Skeletal muscle satellite cell (primary cell): ENCODE data around the gene RERE.

Experiments
- H3K27me3 ChIP-seq: 2 replicates; pipeline ENCODE4 v1.7.0; 2013; ENCODE audit warnings: low read length; ENCODE audit not compliant: control insufficient read depth, insufficient read depth
- H3K36me3 ChIP-seq: 2 replicates; pipeline ENCODE4 v1.7.0; 2013; ENCODE audit warnings: mild to moderate bottlenecking, control low read depth, low read length; ENCODE audit not compliant: insufficient read depth
- H3K4me1 ChIP-seq: 2 replicates; pipeline ENCODE4 v1.7.0; 2013; ENCODE audit warnings: low read length; ENCODE audit not compliant: control insufficient read depth, insufficient read depth
- H3K4me2 ChIP-seq: 2 replicates; pipeline ENCODE4 v1.7.0; 2013; ENCODE audit warnings: mild to moderate bottlenecking, low read length
- H3K4me3 ChIP-seq: 2 replicates; pipeline ENCODE4 v1.7.0; 2013; ENCODE audit warnings: low read length
- H3K9ac ChIP-seq: 2 replicates; pipeline ENCODE4 v1.7.0; 2013; ENCODE audit warnings: mild to moderate bottlenecking, low read depth, low read length, moderate library complexity
- H3K9me3 ChIP-seq: replicated peaks from 2 replicates; pipeline ENCODE4 v1.7.0; 2013; ENCODE audit warnings: mild to moderate bottlenecking, control low read depth, low read length

RERE gene

DNA sequence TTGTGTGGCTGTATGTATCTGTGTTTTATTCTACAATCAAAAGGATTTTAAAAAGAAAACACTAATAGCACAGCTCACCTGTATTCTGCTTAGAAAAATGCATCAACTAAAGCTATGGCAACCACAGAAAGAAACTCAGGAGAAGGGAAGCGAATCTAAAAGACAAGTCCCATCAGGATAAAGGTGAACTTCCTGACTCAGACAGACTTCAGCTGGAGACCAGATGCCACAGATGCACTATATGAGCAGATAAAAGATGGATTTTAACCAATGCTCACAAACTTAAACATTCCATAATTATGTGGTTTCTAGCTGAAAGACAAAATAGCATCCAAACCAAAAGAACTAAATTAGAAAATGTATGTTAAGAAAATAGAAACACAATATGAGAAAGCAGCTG, 231.0 kb downstream of the RERE start:
- H3K27me3 ChIP-seq, result no peaks in the 10 kb centered on the region
- peaks cover 3% of the 10 kb centered on the region for H3K4me1 ChIP-seq
- no peak overlapping the region for H3K4me2 ChIP-seq
- H3K9ac ChIP-seq, result no peak overlapping the region
- no peak overlapping the region for H3K4me3 ChIP-seq
- no peaks in the 10 kb centered on the region for H3K36me3 ChIP-seq
- H3K9me3 ChIP-seq, result no peaks in the 10 kb centered on the region

DNA sequence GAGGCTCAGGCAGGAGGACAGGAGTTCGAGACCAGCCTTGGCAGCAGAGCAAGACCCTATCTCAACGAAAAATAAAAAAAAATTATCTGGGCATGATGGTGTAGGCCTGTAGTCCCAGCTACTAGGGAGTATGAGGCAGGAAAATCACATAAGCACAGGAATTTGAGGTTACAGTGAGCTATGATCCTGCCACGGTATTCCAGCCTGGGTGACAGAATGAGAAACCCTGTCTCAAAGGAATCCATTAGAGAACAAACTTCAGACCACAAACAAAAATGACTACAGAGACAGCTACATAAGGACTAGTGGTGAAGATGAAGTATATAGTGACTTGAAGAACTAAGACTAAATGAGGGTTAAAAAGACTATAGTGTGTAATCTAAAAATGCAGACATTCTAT, 233.1 kb downstream of the RERE start:
- H3K4me2 ChIP-seq, result no peak overlapping the region

GRCh38 chr1:8583031-8583430, 234.4 kb downstream of the RERE start:
- no peaks in the 10 kb centered on the region for H3K36me3 ChIP-seq

More for the DNA sequence above, 233.1 kb downstream of the RERE start:
- Histone ChIP-seq H3K9ac (no peak overlapping the region), H3K36me3 (no peaks in the 10 kb centered on the region), H3K4me3 (no peak overlapping the region), H3K9me3 (no peaks in the 10 kb centered on the region), H3K27me3 (no peaks in the 10 kb centered on the region), H3K4me1 (peaks cover 3% of the 10 kb centered on the region)

GRCh38 chr1:8580566-8580965, 236.9 kb downstream of the RERE start:
- Histone ChIP-seq H3K4me3 (no peak overlapping the region), H3K4me2 (no peak overlapping the region), H3K4me1 (peaks cover 3% of the 10 kb centered on the region), H3K9me3 (no peaks in the 10 kb centered on the region), H3K27me3 (no peaks in the 10 kb centered on the region), H3K36me3 (no peaks in the 10 kb centered on the region), H3K9ac (no peak overlapping the region)

More at GRCh38 chr1:8583031-8583430, 234.4 kb downstream of the RERE start:
- Histone ChIP-seq H3K9ac (no peak overlapping the region), H3K4me3 (no peak overlapping the region), H3K4me1 (peaks cover 3% of the 10 kb centered on the region), H3K4me2 (no peak overlapping the region), H3K27me3 (no peaks in the 10 kb centered on the region), H3K9me3 (no peaks in the 10 kb centered on the region)

DNA sequence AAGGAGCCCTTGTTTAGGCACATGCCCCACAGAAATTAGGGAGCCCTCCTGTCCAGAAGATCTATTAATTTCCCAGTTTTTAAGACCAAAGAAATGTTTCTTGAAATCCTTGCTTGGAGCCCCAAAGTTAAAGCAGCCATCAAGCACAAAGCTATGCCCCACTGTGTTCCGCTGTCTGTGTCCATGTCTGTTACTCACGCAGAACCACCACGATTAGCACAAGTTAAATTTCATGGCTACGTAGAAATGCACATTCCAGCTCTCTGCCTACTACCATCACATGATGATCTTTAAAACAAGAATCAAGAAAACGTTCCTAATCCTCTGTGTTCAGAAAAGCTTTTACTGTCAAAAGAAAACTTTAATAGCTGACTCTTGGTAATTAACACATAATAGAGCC, 238.5 kb downstream of the RERE start:
- H3K9me3 ChIP-seq, result no peaks in the 10 kb centered on the region

GRCh38 chr1:8578132-8578877, 239.1 kb downstream of the RERE start:
- H3K4me3 ChIP-seq, result no peak overlapping the region
- no peaks in the 10 kb centered on the region for H3K9me3 ChIP-seq
- no peak overlapping the region for H3K4me2 ChIP-seq
- no peaks in the 10 kb centered on the region for H3K27me3 ChIP-seq
- no peak overlapping the region for H3K9ac ChIP-seq
- peaks cover 3% of the 10 kb centered on the region for H3K4me1 ChIP-seq
- H3K36me3 ChIP-seq, result no peaks in the 10 kb centered on the region

More for the DNA sequence above, 238.5 kb downstream of the RERE start:
- Histone ChIP-seq H3K4me3 (no peak overlapping the region), H3K27me3 (no peaks in the 10 kb centered on the region), H3K36me3 (no peaks in the 10 kb centered on the region), H3K4me1 (peaks cover 3% of the 10 kb centered on the region), H3K9ac (no peak overlapping the region), H3K4me2 (no peak overlapping the region)

DNA sequence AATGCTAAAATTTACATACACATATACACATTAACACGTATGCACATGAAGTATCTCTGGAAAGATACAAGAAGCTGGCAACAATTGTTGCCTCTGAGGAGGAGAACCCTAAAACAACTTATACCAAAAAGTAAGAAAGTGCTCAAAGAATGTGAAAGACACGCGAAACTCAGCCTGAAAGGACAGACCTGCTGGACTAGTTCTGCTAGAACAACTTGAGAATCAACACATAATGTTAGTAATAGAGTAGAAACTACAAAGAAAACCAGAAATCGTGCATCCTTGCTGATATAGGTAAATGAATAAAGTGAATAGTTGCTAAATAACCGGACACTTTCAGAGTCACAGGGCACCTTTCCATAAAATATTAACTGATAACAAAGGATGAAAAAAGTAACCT, 242.5 kb downstream of the RERE start:
- H3K27me3 ChIP-seq, result no peaks in the 10 kb centered on the region
- no peak overlapping the region for H3K4me3 ChIP-seq
- H3K4me2 ChIP-seq, result no peak overlapping the region
- no peaks in the 10 kb centered on the region for H3K9me3 ChIP-seq
- peaks cover 14% of the 10 kb centered on the region for H3K4me1 ChIP-seq
- H3K9ac ChIP-seq, result no peak overlapping the region
- no peaks in the 10 kb centered on the region for H3K36me3 ChIP-seq

GRCh38 chr1:8572106-8572505, 245.3 kb downstream of the RERE start:
- Histone ChIP-seq H3K4me3 (no peak overlapping the region), H3K4me1 (peaks cover 14% of the 10 kb centered on the region), H3K27me3 (no peaks in the 10 kb centered on the region), H3K36me3 (no peaks in the 10 kb centered on the region), H3K4me2 (no peak overlapping the region), H3K9me3 (no peaks in the 10 kb centered on the region), H3K9ac (no peak overlapping the region)

- H3K36me3 ChIP-seq, result no peaks in the 10 kb centered on the region
- no peaks in the 10 kb centered on the region for H3K27me3 ChIP-seq
- no peaks in the 10 kb centered on the region for H3K9me3 ChIP-seq
- no peak overlapping the region for H3K4me3 ChIP-seq
- peak overlapping the region; percentile 3 for H3K9ac ChIP-seq
- peaks cover 14% of the 10 kb centered on the region for H3K4me1 ChIP-seq
- no peak overlapping the region for H3K4me2 ChIP-seq
Observed at GRCh38 chr1:8571200-8571984, 246.0 kb downstream of the RERE start.

DNA sequence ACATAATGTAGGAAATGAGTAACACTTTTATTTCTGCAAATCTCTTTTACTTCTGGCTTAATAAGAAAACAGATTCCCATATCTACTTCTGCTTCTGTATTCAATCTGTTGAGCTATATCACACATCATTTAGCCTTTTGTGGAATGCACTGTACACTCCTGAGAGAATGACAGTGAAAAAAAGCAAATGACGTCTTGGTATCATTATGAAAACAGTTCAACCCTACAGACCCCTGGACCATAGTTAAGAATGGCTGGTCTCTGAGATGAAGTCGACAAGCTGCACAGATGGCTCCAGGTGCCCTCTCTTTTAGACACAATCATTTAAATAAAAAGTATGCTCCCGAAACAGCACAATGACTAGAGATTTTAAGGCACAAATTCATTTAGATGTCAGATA, 247.0 kb downstream of the RERE start:
- H3K27me3 ChIP-seq, result no peaks in the 10 kb centered on the region
- no peak overlapping the region for H3K4me3 ChIP-seq
- no peak overlapping the region for H3K9ac ChIP-seq
- no peaks in the 10 kb centered on the region for H3K36me3 ChIP-seq
- peaks cover 14% of the 10 kb centered on the region for H3K4me1 ChIP-seq
- no peaks in the 10 kb centered on the region for H3K9me3 ChIP-seq
- H3K4me2 ChIP-seq, result no peak overlapping the region

DNA sequence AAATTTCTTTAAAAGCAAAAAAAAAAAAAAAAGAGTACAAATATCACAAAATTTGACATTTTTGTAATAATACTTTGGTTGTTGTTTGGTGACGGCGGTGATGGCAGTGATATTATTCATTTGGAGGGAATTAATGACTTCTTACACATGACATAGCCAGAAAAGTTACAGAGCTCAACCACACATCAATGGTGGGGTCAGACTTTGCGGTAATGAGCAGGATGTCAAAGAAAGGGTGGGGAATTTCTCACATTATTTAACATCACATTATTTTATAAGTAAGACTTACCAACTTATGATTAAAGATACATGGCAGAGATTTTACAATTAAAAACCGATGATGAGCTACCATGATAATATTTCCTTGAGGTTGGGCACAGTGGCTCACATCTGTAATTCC, 248.2 kb downstream of the RERE start:
- Histone ChIP-seq H3K36me3 (no peaks in the 10 kb centered on the region), H3K9ac (no peak overlapping the region), H3K27me3 (no peaks in the 10 kb centered on the region), H3K4me1 (peaks cover 14% of the 10 kb centered on the region), H3K9me3 (no peaks in the 10 kb centered on the region), H3K4me3 (no peak overlapping the region), H3K4me2 (no peak overlapping the region)
